ENCODE data around the gene THEM5.
"Not testable (repeated sequence)": the region's sequence is repeated elsewhere in the genome, so short reads cannot be mapped to it uniquely, and the experiment has no call there.

The THEM5 gene

DNA sequence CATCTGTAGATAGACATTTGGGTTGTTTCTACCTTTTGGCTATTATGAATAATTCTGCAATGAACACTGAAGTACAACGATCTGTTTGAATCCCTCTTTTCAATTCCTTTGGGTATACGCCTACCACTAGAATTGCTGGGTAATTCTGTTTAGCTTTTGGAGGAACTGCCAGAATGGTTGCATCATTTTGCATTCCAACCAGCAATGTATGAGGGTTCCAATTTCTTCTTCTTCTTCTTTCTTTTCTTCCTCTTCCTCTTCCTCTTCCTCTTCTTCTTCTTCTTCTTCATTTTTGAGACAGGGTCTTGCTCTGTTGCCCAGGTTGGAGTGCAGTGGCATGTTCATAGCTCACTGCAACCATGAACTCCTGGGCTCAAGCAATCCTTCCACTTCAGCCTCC lies 13.8 kb upstream of the THEM5 start:
- DNase-seq, result no peak

DNA sequence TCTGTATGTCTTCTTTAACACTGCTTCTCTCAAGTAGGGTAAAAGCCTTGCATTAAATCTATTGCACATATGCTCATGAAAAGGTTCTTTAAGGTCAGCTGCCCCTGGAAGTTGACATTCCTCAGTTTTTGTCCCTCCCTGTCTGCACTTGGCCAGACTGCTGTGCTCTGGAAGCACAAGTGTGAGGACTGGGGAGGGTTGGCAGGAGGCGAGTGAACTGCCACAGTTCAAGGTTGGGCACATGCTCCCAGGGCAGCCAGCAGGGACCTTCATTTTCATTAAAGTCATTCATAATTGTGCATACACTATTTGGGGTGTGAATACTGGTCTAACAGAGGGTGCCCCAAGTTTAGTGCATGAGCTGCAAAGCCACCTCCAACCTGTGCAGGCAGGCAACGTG lies 10.9 kb upstream of the THEM5 start:
- no peak for DNase-seq

DNA sequence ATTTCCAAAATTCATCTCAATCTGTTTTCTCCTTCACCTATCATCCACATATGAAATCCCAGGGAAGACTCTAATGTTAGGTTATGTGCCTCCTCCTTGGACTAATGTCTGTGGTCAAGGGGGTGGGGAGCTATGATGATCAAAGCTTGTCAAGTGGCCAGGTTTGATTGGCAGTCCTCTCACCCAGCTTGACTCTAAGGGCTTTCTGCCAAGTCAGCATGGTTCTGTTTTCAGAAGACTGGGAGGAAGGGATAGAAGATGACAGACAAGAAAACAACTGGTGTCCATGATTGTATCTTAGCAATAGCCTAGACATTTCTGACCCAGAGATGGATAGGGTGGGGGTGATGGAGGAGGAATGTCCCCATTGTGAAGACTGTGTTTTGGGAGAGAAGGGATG lies 9.1 kb upstream of the THEM5 start:
- no peak for DNase-seq

DNA sequence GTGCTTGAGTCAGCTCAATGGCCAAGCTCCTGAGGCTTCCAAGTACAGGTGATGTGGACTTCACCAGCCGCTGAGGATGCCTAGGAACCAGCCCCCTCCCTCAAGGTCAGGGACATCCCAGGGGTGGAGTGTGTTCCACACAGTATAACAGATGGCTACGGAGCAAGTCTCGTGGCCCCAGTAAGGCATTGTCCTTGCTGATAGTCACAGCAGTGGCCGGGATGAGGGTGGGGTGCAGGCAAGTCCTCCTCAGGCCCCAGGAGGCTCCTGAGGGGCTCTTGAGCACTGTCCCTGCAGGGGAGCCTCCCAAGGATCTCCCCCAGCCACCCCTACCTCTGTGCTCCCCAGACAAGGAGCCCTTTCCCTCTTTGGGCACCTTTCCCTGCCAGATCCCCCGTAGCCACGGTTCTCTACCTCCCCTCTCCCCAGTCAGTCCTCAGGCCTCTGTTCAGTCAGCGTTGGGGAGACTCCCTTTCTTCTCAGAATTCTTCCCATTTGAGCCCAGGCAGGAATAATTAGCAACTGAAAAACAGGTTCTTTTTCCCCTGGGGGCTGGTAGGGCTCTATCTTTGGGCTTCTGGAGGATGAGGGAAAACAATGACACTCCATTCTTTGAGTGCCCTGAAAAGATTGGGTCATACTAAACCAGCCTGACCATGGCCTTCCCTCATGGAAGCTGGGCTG lies 7.1 kb upstream of the THEM5 start:
- DNase-seq, result no peak

DNA sequence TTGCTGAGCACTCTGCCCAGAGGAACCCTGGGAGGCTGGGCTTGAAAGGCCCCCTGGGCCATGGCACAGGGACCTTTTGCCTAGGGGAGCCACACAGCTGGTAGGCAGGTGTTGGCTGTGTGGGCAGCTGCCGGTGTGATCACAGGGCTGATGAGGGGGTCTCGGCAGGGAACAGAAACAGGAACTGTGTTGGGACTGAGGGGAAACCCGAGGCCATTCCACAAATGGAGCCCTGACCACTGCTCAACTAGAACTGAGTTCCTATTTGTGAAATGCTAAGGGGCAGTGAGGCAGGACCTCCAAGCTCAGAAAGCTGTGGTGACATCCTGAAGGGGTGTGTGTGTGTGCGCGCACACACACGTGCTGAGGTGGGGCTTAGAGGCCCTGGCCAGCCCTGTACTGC lies 6.4 kb upstream of the THEM5 start:
- no peak for DNase-seq

DNA sequence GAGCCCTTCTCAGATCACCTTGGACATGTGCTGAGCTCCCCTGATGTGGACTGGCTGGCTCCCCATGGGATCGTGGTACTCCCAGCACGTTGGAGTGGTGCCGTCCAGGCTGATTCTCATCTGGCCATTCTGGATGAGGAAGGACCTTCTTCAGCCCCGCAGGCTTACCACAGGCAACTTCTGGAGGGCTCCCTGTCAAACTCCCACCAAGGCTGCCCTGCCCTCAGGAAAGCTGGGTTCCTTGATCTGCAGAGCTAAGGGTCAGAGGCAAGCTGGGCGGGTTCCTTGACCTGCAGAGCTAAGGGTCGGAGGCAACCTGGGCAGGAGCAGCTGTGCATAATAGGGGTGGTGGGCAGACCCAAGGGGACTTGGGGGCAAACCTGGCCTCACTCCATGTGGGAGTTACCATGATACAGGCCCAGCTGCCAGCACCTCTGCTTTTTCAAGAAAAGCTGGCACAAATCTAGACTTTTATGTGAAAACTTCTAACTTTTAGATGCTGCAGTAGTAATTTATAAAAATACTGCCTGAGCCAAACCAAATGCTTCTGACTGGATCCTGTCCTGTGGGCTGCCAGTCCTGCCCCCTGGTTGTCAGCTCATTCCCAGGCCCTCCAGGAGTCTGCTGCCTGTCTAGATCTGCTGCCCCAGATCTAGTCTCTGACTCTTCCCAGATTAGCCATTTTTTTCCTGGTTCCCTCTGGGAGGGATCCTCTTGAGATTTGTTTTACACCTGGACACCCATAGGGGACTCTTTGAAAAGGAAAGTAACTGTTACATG lies 5.6 kb upstream of the THEM5 start:
- DNase-seq, result no peak

DNA sequence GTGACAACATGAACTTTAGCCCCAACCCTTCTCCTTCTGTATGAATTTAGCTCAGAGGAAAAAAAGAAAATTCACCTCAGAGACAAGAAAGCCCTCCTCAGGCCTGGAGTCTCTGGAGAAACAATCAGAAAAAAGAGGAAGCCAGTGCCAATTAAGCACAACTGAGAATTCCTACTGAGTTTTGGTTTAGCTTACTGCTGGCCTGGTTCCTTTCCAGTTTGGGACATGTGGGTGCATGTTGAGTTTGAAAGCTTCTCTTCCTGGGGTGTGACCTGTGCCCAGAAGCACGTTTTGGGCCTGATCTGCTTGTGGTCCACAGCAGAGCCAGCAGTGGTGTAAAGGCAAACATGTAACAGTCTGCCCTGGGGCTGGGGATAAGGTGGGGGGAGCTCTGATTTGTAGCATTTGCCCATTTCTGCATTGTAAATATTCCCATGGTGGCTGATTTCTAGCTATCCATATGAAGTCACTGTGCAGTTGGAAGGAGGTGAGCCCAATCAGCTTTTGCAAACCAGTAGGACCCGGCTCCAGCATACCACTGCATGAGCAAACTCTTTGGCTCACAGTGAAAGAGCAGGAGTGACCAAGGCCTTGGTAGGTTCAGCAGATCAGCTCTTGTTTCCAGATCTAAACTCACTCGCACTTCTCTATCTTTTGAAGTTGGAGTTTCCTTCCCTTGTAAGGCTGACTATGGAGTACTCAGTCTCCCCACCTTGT lies 4.7 kb upstream of the THEM5 start:
- no peak for DNase-seq

DNA sequence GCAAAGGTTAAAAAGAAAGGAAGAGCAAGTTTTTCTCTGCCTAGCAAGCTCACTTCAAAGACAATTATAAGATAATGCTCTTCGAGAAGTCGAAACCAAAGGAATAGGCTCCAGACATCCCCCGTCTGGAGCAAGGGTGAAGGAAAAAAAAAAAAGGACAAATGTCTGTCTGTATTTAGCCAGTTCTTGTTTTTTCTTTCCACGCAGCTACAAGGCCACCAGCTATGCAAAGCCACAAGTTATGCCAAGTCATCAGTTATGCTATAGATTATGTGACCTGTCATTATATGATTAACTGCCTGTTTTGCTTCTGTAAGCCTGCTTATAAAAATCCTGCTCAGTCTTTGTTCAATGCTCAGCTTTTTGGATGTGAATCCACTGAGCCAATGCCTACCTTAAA lies 2.4 kb upstream of the THEM5 start:
- no peak for DNase-seq

DNA sequence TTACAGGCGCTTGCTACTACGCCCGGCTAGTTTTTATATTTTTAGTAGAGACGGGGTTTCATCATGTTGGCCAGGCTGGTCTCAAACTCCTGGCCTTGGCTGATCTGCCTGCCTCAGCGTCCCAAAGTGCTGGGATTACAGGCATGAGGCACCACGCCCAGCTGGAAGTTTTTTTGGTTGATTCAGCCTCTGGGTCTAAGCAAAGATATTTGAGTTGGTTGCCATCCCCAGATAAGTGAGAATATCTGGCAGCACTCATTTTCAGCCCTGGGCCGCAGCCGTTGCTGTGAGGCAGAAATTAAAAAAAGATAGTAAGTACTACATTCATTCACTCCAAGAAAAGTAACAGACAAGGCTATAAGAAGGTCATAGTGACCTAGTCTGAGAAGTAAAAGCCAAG lies 2.0 kb upstream of the THEM5 start:
- not testable (repeated sequence) for DNase-seq

DNA sequence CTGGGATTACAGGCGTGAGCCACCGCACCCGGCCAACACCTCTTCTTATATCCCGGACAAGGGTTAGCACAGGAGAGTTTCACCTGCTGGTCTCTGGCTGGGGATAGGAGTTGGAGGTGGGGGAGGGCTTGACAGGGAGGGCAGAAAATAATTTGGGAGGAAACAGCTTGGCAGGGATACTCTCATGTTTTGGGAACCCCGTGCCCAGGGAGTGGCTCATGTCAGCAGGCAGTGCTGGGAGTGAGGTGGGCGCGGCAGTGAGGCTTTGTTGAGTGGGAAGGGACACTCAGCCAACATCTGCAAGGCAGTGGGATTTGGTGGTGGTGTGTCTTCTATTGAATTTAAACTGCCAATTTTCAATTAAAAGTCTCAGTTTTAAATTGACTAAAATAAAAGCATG lies 1.1 kb upstream of the THEM5 start:
- no peak for DNase-seq

DNA sequence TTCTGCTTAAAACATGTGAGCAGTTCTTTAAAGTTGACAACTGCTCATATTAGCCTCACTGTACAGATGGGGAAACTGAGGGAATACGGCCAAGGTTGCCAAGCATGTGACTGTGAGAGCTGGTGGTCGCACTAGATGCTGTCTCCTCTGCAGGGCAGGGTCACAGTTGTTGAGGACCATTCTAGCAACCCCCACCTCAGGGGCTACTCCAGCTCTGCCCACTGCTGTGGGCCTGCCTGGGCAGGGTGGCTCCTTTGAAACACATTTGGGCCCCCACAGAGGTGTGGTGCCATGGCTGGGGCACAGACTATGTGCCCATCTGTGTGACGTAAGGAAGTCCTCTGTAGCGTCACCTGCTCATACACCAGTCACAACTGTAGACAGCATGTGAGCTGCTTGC lies 779 bp downstream of the THEM5 start:
- DNase-seq, result no peak

DNA sequence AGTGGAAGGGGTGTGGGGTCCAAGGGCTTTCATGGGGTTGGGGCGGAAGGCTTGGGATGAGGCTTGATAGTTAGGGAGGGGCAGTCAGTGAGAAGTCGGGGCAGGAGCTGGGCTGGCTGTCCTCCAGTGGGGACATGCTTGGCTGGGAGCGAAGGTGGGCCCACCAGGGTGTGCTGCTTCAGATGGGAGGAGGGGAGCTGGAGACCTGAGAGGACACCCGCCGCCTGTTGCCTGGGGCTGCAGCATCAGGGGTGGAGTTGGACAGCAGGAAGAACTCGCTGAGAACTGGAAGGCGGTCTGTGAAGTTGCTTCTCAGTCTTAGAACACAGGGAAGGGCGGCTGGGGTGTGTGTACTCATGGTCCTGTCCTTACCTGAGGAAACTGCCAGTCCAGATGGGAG lies 1.6 kb downstream of the THEM5 start:
- no peak for DNase-seq

DNA sequence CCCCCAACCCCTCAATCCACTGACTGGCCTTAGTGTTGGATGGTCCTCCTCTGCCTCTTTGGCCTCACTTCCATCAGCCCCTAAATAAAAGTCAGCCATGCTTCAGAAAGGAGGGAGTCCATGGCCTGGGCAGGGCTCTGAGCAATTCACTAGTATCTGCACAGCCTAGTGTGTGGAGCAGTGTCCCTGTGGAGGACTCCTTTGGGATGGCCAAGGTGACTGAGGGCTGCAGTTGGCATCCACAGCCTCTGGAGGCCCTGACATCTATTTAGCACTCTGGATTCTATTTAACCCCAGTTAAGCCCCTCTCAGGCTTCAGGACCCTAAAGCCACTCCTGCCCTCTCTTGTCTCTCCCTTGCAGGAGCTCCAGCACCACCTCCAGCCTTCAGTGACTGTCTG lies 3.6 kb downstream of the THEM5 start:
- no peak for DNase-seq

DNA sequence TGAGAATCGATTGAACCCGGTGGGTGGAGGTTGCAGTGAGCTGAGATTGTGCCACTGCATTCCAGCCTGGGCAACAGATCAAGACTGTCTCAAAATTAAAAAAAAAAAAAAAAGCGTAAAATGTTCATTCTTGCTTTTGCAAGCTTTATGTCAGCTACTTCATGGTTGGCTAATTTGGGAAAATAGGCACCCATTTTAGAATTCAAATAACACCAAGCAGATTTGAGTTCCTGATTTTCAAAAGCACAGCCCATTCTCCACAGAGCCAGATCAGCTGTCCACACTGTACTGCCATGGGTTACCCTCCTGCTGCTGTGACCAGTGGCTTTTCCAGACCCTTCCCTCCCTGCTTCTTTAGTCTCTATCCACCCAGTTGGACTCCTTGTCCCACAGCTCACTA lies 4.4 kb downstream of the THEM5 start:
- DNase-seq, result no peak

DNA sequence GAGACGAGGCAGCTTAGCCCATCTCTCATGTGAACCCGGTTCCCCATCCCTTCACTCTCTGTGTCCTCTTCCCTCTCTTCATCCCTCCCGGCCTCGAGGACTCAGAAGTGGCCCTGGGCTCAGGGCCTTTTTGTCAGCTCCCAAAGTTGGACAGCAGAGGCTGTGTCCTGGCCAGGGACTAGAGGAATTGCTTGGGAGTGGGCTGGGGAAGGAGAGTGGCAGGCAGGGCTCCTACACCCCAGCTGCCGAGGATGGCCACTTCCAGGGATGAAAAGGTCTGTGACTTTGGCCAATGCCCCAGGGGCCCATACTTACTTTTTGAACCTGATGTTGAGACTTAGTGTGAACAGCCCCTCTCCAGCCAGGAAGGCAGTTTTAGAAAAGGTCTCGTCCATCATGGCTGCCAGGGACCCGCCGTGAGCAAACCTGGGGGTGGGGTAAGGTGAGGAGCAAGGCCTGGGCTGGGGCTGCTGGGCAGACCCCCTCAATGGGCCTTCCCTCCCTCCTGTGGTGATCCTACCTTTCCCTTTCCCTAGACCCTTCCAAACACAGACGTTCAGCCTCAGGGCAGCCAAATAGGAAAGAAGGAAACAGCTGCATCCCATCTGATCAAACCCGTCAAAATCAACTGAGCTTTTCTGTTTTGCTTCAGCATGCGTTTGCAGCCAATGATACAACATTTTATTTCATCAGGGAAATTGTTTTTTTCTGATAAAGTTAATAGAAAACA lies 5.5 kb downstream of the THEM5 start:
- no peak for DNase-seq

DNA sequence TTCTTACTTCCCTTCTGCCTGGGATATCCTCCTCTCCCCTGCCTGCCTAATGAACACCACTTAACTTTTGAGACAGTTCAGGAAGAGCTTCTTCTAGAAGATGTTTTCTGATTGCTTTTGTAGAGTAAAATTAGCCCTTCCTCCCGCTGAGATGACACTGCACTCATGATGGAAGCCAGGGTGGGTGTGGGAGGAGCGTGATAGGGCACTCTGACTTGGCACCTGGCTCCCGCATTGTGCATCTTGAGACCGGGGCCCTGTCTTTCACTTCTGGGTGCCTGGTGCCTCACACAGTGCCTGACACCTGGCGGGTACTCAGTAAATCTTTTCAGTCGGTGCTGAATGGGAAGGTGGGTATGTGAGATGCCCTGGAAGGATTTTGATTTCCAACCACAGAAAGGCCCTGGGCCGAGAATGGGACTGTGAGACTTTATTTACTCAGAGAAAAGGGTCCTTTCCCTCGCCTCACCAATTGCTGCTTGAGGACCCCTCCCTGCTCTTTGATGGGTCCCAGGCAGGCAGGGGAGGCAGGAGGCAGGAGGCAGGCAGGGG lies 6.8 kb downstream of the THEM5 start:
- DNase-seq, result no peak

DNA sequence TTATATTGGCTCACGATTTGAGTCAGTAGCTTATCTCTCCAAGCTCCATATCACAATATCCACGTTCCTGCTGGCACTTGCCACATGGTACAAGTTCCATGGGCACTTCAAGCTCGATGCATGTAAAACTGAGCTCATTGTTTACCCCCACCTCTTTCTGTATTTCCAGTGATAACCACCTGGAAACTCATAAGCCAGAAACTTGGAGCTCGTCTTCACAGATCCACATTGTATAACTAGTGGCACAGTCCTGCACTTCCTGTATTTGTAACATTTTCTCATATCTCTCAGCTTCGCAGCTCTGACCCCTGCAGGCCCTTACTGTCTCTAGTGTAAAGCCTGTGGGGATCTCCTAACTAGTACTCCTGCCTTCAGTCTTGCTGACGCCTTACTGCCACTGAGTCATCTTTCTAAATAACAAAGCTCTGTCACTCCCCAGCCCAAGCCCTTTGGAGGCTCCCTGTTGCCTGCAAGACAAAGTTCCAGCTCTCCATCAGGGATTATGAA lies 7.4 kb downstream of the THEM5 start:
- DNase-seq, result no peak

DNA sequence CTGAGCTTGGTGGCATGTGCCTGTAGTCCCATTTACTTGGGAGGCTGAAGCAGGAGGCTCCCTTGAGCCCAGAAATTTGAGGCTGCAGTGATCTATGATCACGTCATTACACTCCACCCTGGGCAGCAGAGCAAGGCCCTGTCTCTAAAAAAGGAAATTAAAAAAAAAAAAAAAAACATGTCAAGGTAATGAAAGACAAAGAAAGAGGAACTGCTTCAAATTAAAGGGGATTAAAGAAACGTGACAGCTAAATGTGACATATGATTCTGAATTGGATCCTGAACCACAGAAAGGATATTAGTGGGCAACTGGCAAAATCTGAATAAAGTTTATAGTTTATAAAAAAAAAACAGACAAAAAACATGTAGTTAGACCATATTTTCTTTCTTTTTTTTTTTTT lies 10.1 kb downstream of the THEM5 start:
- no peak for DNase-seq

DNA sequence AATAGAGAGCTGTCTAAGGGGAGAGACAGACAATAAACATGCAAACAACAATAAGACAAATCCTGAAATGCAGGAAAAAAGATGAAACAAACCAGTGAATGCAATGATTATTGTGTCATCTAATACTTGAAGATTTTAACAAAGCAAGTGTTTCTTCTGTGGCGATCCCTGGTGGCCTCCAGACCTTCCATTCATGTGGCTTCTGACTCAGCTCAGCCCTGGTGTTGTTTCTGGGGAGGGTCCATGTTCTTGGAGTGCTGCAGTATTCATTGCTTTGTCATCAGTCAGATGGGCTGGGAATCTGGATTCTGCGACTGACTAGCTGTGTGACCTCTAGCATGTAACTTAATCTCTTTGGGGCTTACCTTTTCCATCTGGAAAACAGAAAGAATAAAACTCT lies 12.4 kb downstream of the THEM5 start:
- no peak for DNase-seq

DNA sequence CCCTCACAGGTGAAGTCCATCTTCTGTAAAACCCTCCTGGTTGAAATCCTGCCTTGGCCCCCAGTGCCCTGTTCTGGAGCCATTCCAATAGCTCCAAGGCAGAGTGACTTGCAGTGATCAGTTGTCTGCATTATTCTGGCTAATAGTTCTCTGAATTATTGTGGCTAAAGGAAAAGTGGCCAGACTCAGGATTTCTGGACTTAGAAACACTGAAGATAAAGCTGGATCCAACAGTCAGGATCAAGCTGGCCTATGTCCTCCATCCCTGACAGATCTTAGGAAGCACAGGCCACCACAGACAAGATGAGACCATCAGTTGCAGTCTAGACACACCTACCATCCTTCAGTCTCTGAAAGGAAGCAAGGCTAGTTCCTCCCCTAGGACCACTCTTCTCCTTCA lies 13.1 kb downstream of the THEM5 start:
- DNase-seq, result no peak

DNA sequence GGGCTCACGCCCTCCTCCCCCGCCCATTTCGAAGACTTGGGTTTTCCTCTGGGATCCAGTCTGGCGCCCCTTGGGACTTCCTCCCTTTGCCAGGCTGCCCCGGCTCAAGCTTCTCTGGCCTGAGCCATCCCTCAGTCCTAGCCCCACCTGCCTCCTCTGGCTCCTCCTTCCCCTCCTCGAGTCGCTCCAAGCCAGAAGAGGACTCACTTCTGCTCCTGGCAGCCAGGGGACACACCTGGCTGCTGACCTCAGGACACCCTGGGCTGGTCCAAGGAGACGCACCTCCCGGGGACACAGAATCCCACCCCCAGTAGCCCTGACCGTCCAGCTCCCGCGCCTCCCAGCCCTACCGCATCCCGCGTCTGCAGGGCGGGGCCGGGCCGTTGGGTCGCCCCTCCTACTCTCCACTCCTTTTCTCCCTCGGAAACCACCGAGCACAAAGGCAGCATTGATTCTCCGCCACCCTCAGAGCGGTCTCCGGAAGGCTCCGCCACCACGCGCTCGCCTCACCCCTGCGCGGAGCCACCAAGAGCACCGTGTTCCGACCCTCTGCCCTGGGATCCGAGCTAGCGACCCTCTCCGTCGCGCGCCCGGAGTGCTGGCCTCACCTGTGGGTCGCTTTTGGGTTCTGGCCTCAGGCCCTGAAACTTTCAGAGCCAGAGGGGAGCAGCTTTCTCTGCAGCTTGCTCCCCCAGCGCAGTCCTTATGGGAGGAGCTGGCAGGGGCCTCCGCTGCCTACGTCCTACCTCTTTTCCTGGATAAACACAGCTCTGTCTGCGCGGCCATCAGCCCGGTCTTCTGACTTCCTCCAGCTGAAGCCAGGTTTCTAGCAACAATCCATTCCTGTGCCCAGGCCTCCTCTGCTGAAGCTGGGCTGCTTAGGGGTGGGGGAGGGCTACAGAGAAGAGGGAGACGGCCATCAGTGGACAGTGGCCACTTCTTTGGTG lies 13.8 kb downstream of the THEM5 start, which contains the start of gene C2CD4D:
Gene C2CD4D, minus strand, starts transcription at position 364 of the 947 bp plus-strand sequence. CDS start 831 bp downstream, outside the sequence.
- peak in 1 of 2 donors; percentile 60 for DNase-seq

DNA sequence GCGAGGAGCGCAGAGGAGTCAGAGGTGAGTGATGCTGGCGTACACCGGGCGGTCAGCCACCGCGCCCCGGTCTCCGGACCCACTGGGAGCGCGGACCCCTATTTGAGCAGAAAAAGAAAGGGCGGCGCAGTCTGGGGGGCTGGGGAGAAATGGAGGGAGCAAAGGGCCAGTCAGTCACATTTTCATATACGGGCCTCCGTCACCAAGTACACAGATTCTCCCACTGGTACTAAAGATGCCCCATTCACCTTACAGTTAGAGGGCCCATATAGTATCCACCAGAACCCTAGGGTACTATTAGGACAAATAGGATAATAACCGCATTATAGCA lies 14.5 kb downstream of the THEM5 start:
- DNase-seq, result no peak

Measured in stimulated activated CD4-positive, alpha-beta T cell treated with anti-CD3 and anti-CD28 coated beads, Interleukin-2, amount 100 ng/mL, for 48 hours (primary cell).